Measurements from ENCODE around the gene ELMO3.

DNA sequence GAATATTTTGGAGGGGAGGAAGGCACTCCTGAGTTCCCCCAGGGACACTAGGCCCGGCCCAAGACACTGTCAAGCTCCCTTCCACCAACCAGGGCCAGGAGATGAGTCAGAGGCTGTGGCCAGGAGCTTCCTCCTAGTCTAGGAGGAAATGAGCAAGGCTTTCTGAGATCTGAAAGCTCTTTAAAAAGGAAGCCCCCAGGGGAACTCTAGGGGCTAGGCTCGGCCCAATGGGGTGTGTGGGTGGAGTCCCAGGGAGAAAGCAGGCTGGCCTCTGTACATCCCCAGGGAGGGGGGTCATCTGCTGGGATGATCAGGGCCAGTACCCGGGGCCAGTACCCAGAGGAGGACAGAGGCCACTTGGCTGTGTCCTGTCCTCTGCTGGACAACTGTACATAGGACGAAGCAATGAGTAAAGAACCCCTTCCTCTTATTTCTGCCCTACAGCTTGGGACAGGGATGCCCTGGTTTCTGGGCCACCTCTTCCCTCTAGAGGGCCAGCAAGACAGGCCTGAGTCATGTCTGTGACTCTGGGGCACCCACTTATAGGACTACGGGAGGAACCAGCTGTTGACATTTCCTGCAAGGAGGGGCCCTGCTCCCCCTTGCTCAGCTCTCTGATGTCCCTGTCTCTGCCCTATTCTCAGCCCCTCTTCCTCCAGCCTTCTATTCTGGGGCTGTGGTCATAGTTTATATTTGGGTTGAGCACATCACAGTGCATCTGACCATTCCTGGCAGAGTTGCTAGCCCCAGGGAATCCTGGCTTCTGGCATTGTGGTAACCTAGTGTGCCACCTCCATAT lies 45.7 kb downstream of the ELMO3 start:
- TF ChIP-seq CTCF (IDR thresholded peaks at IDR 0.05 in 2 of 3, conservative IDR thresholded peaks at IDR 0.05 in 1 of 3; ENCODE audit: borderline replicate concordance in 1 of 3, insufficient read depth in 1 of 3, low read depth in 2 of 3, low read length in 2 of 3) (no peak), SRF (IDR thresholded peaks at IDR 0.05; ENCODE audit: low read depth) (no peak), MAX (IDR thresholded peaks at IDR 0.05) (no peak), EZH2 (IDR thresholded peaks at IDR 0.05) (no peak), POLR2A (IDR thresholded peaks at IDR 0.05; ENCODE audit: borderline replicate concordance, extremely low read depth, insufficient read depth, insufficient read length) (no peak), RAD21 (IDR thresholded peaks at IDR 0.05; ENCODE audit: low read depth) (no peak)
- TF ChIP-seq, protein P1, sequence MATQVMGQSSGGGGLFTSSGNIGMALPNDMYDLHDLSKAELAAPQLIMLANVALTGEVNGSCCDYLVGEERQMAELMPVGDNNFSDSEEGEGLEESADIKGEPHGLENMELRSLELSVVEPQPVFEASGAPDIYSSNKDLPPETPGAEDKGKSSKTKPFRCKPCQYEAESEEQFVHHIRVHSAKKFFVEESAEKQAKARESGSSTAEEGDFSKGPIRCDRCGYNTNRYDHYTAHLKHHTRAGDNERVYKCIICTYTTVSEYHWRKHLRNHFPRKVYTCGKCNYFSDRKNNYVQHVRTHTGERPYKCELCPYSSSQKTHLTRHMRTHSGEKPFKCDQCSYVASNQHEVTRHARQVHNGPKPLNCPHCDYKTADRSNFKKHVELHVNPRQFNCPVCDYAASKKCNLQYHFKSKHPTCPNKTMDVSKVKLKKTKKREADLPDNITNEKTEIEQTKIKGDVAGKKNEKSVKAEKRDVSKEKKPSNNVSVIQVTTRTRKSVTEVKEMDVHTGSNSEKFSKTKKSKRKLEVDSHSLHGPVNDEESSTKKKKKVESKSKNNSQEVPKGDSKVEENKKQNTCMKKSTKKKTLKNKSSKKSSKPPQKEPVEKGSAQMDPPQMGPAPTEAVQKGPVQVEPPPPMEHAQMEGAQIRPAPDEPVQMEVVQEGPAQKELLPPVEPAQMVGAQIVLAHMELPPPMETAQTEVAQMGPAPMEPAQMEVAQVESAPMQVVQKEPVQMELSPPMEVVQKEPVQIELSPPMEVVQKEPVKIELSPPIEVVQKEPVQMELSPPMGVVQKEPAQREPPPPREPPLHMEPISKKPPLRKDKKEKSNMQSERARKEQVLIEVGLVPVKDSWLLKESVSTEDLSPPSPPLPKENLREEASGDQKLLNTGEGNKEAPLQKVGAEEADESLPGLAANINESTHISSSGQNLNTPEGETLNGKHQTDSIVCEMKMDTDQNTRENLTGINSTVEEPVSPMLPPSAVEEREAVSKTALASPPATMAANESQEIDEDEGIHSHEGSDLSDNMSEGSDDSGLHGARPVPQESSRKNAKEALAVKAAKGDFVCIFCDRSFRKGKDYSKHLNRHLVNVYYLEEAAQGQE (IDR thresholded peaks at IDR 0.05; ENCODE audit: low read depth) = no peak

Data from HCT116 (cell line).